Stimulated activated CD4-positive, alpha-beta T cell treated with anti-CD3 and anti-CD28 coated beads, Interleukin-1b, Interleukin-23, amount 100 ng/mL, for 24 hours (primary cell): Measurements from ENCODE around the gene CALML3.
"Not testable (repeated sequence)": the region's sequence is repeated elsewhere in the genome, so short reads cannot be mapped to it uniquely, and the experiment has no call there.

Experiments
- DNase-seq, 4 experiments: peaks; one replicate each; pipeline ENCODE4 v3.0.0-alpha.2; 2020; ENCODE audit warnings: low read depth in 4 of 4, low spot score in 1 of 4

Gene CALML3

GRCh38 chr10:5552376-5553321 is 27.9 kb downstream of the CALML3 start:
- no peak for DNase-seq

- no peak for DNase-seq
These were observed 28.8 kb downstream of the CALML3 start for GRCh38 chr10:5553400-5554170.

- no peak for DNase-seq
These were observed 30.3 kb downstream of the CALML3 start for GRCh38 chr10:5555021-5555510.

- no peak for DNase-seq
These were observed 31.1 kb downstream of the CALML3 start for GRCh38 chr10:5555881-5556280.

- no peak for DNase-seq
These were observed 31.8 kb downstream of the CALML3 start for GRCh38 chr10:5556576-5556975.

- DNase-seq = no peak
These were observed 32.4 kb downstream of the CALML3 start for GRCh38 chr10:5557040-5557721.

GRCh38 chr10:5557799-5558771 is 33.3 kb downstream of the CALML3 start:
- no peak for DNase-seq

- DNase-seq = not testable (repeated sequence)
These were observed 34.3 kb downstream of the CALML3 start for GRCh38 chr10:5559022-5559421.

- no peak for DNase-seq
These were observed 34.9 kb downstream of the CALML3 start for GRCh38 chr10:5559642-5560141.

- DNase-seq = no peak
These were observed 35.5 kb downstream of the CALML3 start for GRCh38 chr10:5560142-5560816.

GRCh38 chr10:5560817-5561703 is 36.3 kb downstream of the CALML3 start:
- DNase-seq = no peak

- DNase-seq = no peak
These were observed 37.2 kb downstream of the CALML3 start for GRCh38 chr10:5561704-5562645.

- DNase-seq = no peak
These were observed 38.7 kb downstream of the CALML3 start for GRCh38 chr10:5563321-5563961.

- DNase-seq = peak in 2 of 4 experiments; percentile 15 to 42
These were observed 39.3 kb downstream of the CALML3 start for GRCh38 chr10:5563991-5564536.

- DNase-seq = no peak
These were observed 39.9 kb downstream of the CALML3 start for GRCh38 chr10:5564537-5565204.

GRCh38 chr10:5565205-5565545 is 40.4 kb downstream of the CALML3 start:
- DNase-seq = no peak
